ENCODE data around the gene SLC2A5. TPM values are rescaled to one million over a fixed set of nuclear protein-coding genes. Genes with fewer than 3 reads are reported as not detected.
"Not testable (repeated sequence)": the region's sequence is repeated elsewhere in the genome, so short reads cannot be mapped to it uniquely, and the experiment has no call there.

The SLC2A5 gene
- total RNA-seq, 1 experiment from 2014 or later = 0.11 TPM

GRCh38 chr1:9045861-9046510 is 23.4 kb downstream of the SLC2A5 start:
- in situ Hi-C loops (cut with HindIII; ENCODE audit: low pct_unique_long_range_greater_than_20kb, low sequenced_read_pairs) = no loop called here
- DNase-seq (ENCODE audit: low read depth, low spot score) = no peak

GRCh38 chr1:9044236-9044635 is 25.2 kb downstream of the SLC2A5 start:
- in situ Hi-C loops (cut with HindIII; ENCODE audit: low pct_unique_long_range_greater_than_20kb, low sequenced_read_pairs) = no loop called here

GRCh38 chr1:9042272-9042671 is 27.2 kb downstream of the SLC2A5 start:
- in situ Hi-C loops (cut with HindIII; ENCODE audit: low pct_unique_long_range_greater_than_20kb, low sequenced_read_pairs) = no loop called here
- no peak for DNase-seq (ENCODE audit: low read depth, low spot score)

More at GRCh38 chr1:9044236-9044635, 25.2 kb downstream of the SLC2A5 start:
- DNase-seq (ENCODE audit: low read depth, low spot score) = no peak

- no peak for DNase-seq (ENCODE audit: low read depth, low spot score)
- in situ Hi-C loops (cut with HindIII; ENCODE audit: low pct_unique_long_range_greater_than_20kb, low sequenced_read_pairs) = no loop called here
These were observed 28.2 kb downstream of the SLC2A5 start for GRCh38 chr1:9041116-9041779.

GRCh38 chr1:9040659-9041030 is 28.8 kb downstream of the SLC2A5 start:
- no peak for DNase-seq (ENCODE audit: low read depth, low spot score)
- in situ Hi-C loops (cut with HindIII; ENCODE audit: low pct_unique_long_range_greater_than_20kb, low sequenced_read_pairs) = no loop called here

- in situ Hi-C loops (cut with HindIII; ENCODE audit: low pct_unique_long_range_greater_than_20kb, low sequenced_read_pairs) = no loop called here
- DNase-seq (ENCODE audit: low read depth, low spot score) = no peak
These were observed 29.4 kb downstream of the SLC2A5 start for GRCh38 chr1:9039761-9040658.

- DNase-seq (ENCODE audit: low read depth, low spot score) = no peak
- in situ Hi-C loops (cut with HindIII; ENCODE audit: low pct_unique_long_range_greater_than_20kb, low sequenced_read_pairs) = no loop called here
These were observed 30.3 kb downstream of the SLC2A5 start for GRCh38 chr1:9038881-9039760.

GRCh38 chr1:9038338-9038650 is 31.1 kb downstream of the SLC2A5 start:
- no peak for DNase-seq (ENCODE audit: low read depth, low spot score)

GRCh38 chr1:9037476-9038337 is 31.7 kb downstream of the SLC2A5 start:
- in situ Hi-C loops (cut with HindIII; ENCODE audit: low pct_unique_long_range_greater_than_20kb, low sequenced_read_pairs) = no loop called here
- DNase-seq (ENCODE audit: low read depth, low spot score) = no peak

More at GRCh38 chr1:9038338-9038650, 31.1 kb downstream of the SLC2A5 start:
- in situ Hi-C loops (cut with HindIII; ENCODE audit: low pct_unique_long_range_greater_than_20kb, low sequenced_read_pairs) = no loop called here

GRCh38 chr1:9035226-9035625 is 34.2 kb downstream of the SLC2A5 start:
- DNase-seq (ENCODE audit: low read depth, low spot score) = no peak
- in situ Hi-C loops (cut with HindIII; ENCODE audit: low pct_unique_long_range_greater_than_20kb, low sequenced_read_pairs) = no loop called here

GRCh38 chr1:9033363-9033762 is 36.1 kb downstream of the SLC2A5 start:
- in situ Hi-C loops (cut with HindIII; ENCODE audit: low pct_unique_long_range_greater_than_20kb, low sequenced_read_pairs) = no loop called here
- DNase-seq (ENCODE audit: low read depth, low spot score) = no peak

- in situ Hi-C loops (cut with HindIII; ENCODE audit: low pct_unique_long_range_greater_than_20kb, low sequenced_read_pairs) = no loop called here
- DNase-seq (ENCODE audit: low read depth, low spot score) = no peak
These were observed 37.8 kb downstream of the SLC2A5 start for GRCh38 chr1:9031484-9032259.

GRCh38 chr1:9031077-9031476 is 38.4 kb downstream of the SLC2A5 start:
- DNase-seq (ENCODE audit: low read depth, low spot score); in situ Hi-C loops (cut with HindIII; ENCODE audit: low pct_unique_long_range_greater_than_20kb, low sequenced_read_pairs): not testable (repeated sequence)

- DNase-seq (ENCODE audit: low read depth, low spot score) = no peak
- in situ Hi-C loops (cut with HindIII; ENCODE audit: low pct_unique_long_range_greater_than_20kb, low sequenced_read_pairs) = no loop called here
These were observed 40.3 kb downstream of the SLC2A5 start for GRCh38 chr1:9028921-9029705.

- in situ Hi-C loops (cut with HindIII; ENCODE audit: low pct_unique_long_range_greater_than_20kb, low sequenced_read_pairs) = no loop called here
- DNase-seq (ENCODE audit: low read depth, low spot score) = no peak
These were observed 42.1 kb downstream of the SLC2A5 start for GRCh38 chr1:9027307-9027706.

All from SK-MEL-5 (cell line).